LNCaP clone FGC (cell line): ENCODE measurements around the gene CLDN9.

Experiments
- DNase-seq: peaks from one replicate; pipeline ENCODE4 v3.0.0-alpha.2; 2011; ENCODE audit warnings: low read depth
- H3K4me3 ChIP-seq: 2 replicates; pipeline ENCODE4 v1.5.1; 2011; ENCODE audit warnings: mild to moderate bottlenecking, low read depth, low read length, control low read depth
- TF ChIP-seq, protein P1 (sequence below): IDR thresholded peaks from 2 replicates; pipeline ENCODE4 v1.5.1; 2012; ENCODE audit warnings: mild to moderate bottlenecking; ENCODE audit not compliant: control insufficient read depth, insufficient read depth; ENCODE audit errors: extremely low read depth

The CLDN9 gene

DNA sequence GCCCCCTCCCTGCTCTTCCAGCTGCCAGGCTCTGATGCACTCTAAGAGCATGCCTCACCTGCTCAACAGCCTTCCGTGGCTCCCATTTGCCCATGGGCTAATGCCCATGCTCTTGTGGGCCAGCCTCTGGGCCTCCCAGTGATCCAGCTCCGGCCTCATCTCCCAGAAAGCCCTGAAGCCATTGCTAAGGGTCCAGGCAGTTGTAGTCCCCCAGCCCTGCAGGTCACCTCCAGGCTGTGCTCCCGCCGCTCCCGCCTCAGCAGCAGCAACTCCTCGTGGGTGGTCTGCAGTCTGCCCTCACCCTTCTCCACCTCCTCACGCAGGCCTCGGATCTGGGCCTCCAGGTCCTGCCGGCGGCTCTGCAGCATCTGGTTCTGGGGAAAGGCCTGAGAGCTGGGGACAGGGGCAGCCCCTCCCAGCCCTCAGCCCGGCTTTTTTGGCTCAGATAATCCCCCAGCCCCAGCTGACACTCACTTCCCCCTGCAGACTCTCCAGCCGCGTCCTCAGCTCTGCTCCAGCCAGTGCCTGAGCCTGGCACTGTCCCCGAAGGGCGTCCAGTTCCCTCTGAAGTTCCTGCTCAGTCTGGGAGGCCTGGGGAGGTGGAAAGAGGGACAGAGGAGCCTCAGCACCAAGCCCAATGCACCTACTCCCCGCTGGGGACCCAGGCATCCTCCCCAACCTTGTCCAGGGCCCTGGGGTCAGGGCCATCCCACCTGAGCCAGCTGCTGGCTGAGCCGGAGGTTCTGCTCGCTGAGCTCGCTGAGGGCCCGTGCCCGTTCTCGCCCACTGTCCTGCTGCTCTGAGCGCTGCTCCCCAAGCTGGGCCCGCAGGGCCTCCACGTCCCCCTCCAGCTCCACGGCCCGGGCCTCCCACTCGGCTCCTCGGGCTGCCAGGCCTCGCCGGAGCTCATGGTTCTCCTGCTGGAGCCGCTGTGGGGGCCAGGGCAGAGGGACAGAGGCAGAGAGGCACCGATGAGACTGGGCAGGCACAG is 17.8 kb downstream of the CLDN9 start:
- TF ChIP-seq, protein P1, sequence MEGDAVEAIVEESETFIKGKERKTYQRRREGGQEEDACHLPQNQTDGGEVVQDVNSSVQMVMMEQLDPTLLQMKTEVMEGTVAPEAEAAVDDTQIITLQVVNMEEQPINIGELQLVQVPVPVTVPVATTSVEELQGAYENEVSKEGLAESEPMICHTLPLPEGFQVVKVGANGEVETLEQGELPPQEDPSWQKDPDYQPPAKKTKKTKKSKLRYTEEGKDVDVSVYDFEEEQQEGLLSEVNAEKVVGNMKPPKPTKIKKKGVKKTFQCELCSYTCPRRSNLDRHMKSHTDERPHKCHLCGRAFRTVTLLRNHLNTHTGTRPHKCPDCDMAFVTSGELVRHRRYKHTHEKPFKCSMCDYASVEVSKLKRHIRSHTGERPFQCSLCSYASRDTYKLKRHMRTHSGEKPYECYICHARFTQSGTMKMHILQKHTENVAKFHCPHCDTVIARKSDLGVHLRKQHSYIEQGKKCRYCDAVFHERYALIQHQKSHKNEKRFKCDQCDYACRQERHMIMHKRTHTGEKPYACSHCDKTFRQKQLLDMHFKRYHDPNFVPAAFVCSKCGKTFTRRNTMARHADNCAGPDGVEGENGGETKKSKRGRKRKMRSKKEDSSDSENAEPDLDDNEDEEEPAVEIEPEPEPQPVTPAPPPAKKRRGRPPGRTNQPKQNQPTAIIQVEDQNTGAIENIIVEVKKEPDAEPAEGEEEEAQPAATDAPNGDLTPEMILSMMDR: no peak
- no peak overlapping the region for H3K4me3 ChIP-seq
- DNase-seq: no peak

DNA sequence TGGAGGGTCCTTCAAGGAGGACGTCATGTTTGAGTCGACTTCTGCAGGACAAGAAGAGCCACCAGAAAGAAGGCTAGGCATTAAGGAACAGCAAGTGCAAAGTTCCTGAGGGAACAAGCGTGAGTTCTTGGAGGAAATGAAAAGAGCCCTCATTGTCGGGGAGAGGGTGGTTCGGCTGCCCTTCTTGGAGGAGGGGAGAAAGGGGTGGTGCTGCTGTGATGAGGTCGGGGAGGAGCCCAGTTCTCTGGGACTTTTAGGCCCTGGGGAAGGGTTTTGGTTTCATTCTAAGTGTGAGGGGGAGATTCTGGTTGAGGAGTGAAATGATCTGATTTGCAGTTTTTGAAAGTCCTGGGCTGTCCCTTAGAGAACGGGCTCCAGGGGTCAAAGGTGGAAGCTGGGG is 19.9 kb downstream of the CLDN9 start:
- DNase-seq: no peak
- TF ChIP-seq, protein P1: no peak
- no peak overlapping the region for H3K4me3 ChIP-seq

DNA sequence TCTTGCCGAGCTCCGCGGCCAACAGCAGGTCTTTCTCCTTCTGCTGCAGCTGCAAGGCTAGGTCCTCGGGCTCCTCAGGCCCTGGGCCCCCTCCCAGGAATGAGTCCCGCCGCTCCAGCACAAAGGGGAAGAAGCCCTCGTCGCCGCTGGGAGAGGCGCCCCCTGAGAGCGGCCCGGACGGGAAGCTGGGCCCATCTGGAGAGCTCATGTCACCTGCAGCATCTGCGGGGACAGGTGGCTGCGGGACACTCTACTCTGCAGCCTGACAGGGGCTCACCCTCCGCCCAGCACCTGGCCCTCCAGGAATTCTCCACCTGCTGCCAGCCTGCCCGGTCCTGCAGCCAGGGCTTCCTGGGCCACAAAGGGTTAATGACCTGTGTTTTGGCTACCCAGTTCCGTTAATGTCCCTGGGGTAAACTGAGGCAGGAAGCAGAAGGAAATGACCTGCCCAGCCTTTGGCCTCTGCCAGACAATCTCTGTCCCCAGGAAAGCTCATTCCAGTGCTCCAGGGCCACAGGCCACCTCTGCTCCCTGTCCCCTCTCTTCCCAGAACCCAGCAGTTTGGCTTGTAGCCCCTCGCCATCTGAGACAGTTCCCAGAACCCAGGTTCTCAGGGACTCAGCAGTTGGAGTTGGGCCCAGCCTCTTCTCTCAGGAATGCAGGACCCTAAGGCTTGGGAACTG is 22.7 kb downstream of the CLDN9 start:
- no peak for DNase-seq
- H3K4me3 ChIP-seq: peak overlapping the region; percentile 69
- TF ChIP-seq, protein P1: no peak

DNA sequence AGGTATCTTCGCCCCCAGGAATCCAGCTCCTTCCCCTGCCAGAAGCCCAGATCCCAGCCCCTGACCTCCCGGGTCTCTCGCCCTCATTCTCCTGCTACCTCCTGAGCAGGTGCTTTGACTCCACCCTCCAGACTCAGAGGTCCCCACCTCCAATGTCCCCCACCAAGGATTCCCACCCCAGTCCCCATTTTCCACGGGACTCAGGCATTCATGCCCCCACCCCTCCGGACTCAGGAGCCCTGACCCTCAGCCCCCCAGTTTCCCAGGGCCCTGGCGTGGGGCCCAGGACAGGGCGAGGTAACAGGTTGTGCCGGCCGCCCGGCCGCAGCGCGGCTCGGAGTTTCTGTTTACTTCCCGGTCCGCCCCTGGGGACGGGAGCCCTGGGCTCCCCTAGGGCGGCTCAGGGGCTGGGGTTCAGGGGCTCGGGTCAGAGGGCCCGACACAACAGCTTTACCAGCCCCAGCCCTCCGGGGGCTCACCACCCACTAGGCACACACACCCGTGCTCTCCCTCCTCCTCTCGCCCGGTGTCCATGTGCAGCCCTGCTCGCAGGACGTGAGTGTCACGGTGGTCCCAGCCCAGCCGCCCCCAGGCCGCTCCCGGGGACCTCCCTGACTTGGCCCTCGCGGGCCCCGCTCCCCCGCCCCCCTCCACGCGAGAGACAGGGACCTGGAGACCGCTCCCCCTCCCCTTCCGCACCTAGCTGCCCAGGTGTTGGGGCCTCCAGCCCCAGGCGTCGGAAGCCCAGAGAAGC is 23.4 kb downstream of the CLDN9 start:
- TF ChIP-seq, protein P1: no peak
- no peak for DNase-seq
- peak overlapping the region; percentile 69 for H3K4me3 ChIP-seq

DNA sequence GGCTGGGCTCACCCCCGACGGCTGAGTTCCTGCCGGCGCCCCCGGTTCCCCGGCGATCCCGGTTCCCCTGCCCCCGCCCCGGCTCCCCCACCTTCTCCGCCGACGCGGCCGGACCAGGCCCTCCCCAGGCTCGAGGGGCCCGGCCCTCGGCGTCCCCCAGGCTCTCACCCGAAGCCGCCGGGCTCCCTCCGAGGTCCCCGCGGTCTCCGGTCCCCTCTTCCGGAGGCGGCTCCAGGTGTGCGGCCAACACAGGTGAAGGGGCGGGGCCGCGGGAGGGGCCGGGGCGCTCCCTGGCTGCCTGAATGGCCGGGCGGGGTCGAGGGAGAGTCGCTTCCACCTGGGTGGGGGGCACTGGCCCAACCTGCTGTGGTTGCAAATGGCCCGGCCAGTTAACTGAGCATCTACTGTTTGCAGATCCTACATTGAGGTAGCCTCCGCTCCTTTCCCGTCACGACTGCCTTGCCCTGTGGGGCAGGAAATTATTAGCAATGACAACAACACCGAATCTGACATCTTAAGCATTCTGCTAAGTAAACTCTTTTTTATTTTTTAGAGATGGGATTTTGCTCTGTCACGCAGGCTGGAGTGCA is 24.1 kb downstream of the CLDN9 start, which contains the start of gene BICDL2:
Gene BICDL2, minus strand, starts transcription at position 219 of the 590 bp plus-strand sequence. CDS start 1,448 bp downstream, outside the sequence.
- DNase-seq: no peak
- peak within 1 kb of the TSS; percentile 69 for H3K4me3 ChIP-seq

More for the DNA sequence above, 24.1 kb downstream of the CLDN9 start, which contains the start of gene BICDL2:
- TF ChIP-seq, protein P1: no peak
